BLaER1 treated with 17β-estradiol and CSF1 and Interleukin-3, amounts not matched to agents 10 nM and 100 nM (cell line): ENCODE measurements around the gene TNFRSF12A.

Experiments
- H3K27ac ChIP-seq, 11 experiments: shearing (Covaris generic); formaldehyde crosslinking; 2 replicates each; pipeline ENCODE4 v1.8.1; 2022
- H3K27me3 ChIP-seq, 11 experiments: shearing (Covaris generic); formaldehyde crosslinking; 2 replicates each; pipeline ENCODE4 v1.8.1; 2022
- H3K36me3 ChIP-seq, 11 experiments: shearing (Covaris generic); formaldehyde crosslinking; 2 replicates each; pipeline ENCODE4 v1.8.1; 2022
- H3K4me1 ChIP-seq, 10 experiments: shearing (Covaris generic); formaldehyde crosslinking; 2 replicates each; pipeline ENCODE4 v1.8.1; 2022
- H3K4me2 ChIP-seq, 11 experiments: shearing (Covaris generic); formaldehyde crosslinking; 2 replicates each; pipeline ENCODE4 v1.8.1; 2022
- H3K4me3 ChIP-seq, 10 experiments: shearing (Covaris generic); formaldehyde crosslinking; 2 replicates each; pipeline ENCODE4 v1.8.1; 2022
- H3K9ac ChIP-seq, 11 experiments: shearing (Covaris generic); formaldehyde crosslinking; 2 replicates each; pipeline ENCODE4 v1.8.1; 2022
- H3K9me3 ChIP-seq, 11 experiments: shearing (Covaris generic); formaldehyde crosslinking; replicated peaks in 1 of 11; 2 replicates each; pipeline ENCODE4 v1.8.1; 2022
- H4K20me1 ChIP-seq, 11 experiments: shearing (Covaris generic); formaldehyde crosslinking; 2 replicates each; pipeline ENCODE4 v1.8.1; 2022
- Cebpa-rat ChIP-seq, 11 experiments: shearing (Covaris generic); IDR thresholded peaks; 2 replicates each; pipeline ENCODE4 v1.8.1; 2022

The TNFRSF12A gene

GRCh38 chr16:2975161-2975795 is 44.9 kb upstream of the TNFRSF12A start:
- Histone ChIP-seq H3K9ac (peak overlapping the region in 8 of 11 experiments; percentile 33 to 92 (median 87); a peak in 11 of 22 replicates), H3K27ac (peak overlapping the region in 2 of 11 experiments; percentile 58 to 65; a peak in 2 of 22 replicates), H3K4me3 (peak overlapping the region in 3 of 10 experiments; percentile 10 to 77 (median 14); a peak in 2 of 20 replicates), H3K4me1 (peaks cover 62 to 96% (median 96%) of the 10 kb centered on the region in 10 experiments), H4K20me1 (peaks cover 38 to 85% (median 80%) of the 10 kb centered on the region in 11 experiments), H3K27me3 (no peaks in the 10 kb centered on the region), H3K9me3 (no peaks in the 10 kb centered on the region), H3K4me2 (peak overlapping the region; percentile 92 to 99 (median 96); a peak in 21 of 22 replicates), H3K36me3 (peaks cover 0 to 79% (median 40%) of the 10 kb centered on the region in 11 experiments; a peak in 12 of 22 replicates)
- TF ChIP-seq Cebpa-rat (IDR thresholded peaks at IDR 0.05): no peak

- peaks cover 29 to 76% (median 71%) of the 10 kb centered on the region in 11 experiments for H4K20me1 ChIP-seq
- H3K36me3 ChIP-seq: peaks cover 0 to 73% (median 40%) of the 10 kb centered on the region in 11 experiments; a peak in 12 of 22 replicates
- H3K9ac ChIP-seq: peak overlapping the region in 5 of 11 experiments; percentile 0 to 92 (median 88); a peak in 8 of 22 replicates
- H3K4me1 ChIP-seq: peaks cover 58 to 94% (median 92%) of the 10 kb centered on the region in 10 experiments
- 0 out of 22 replicates have a peak overlapping the region, but pooled peaks of 1 of the 11 experiments have one; percentile 12 for H3K27ac ChIP-seq
- peak overlapping the region in 9 of 11 experiments; percentile 92 to 99 (median 96); a peak in 18 of 22 replicates for H3K4me2 ChIP-seq
- H3K4me3 ChIP-seq: 0 out of 20 replicates have a peak overlapping the region, but pooled peaks of 1 of the 10 experiments have one; percentile 3
- no peaks in the 10 kb centered on the region for H3K9me3 ChIP-seq
- no peak for TF ChIP-seq Cebpa-rat (IDR thresholded peaks at IDR 0.05)
- H3K27me3 ChIP-seq: no peaks in the 10 kb centered on the region
Observed at GRCh38 chr16:2976201-2976600, 44.0 kb upstream of the TNFRSF12A start.

- Histone ChIP-seq H3K9me3 (no peaks in the 10 kb centered on the region), H3K4me3 (no peak overlapping the region), H4K20me1 (peaks cover 24 to 71% (median 66%) of the 10 kb centered on the region in 11 experiments), H3K27ac (0 out of 22 replicates have a peak overlapping the region, but pooled peaks of 1 of the 11 experiments have one; percentile 12), H3K27me3 (no peaks in the 10 kb centered on the region), H3K9ac (peak overlapping the region in 5 of 11 experiments; percentile 44 to 92 (median 88); a peak in 5 of 22 replicates), H3K4me2 (peak overlapping the region in 9 of 11 experiments; percentile 92 to 99 (median 96); a peak in 17 of 22 replicates), H3K36me3 (peaks cover 0 to 69% (median 40%) of the 10 kb centered on the region in 11 experiments; a peak in 12 of 22 replicates), H3K4me1 (peaks cover 57 to 94% (median 92%) of the 10 kb centered on the region in 10 experiments)
- no peak for TF ChIP-seq Cebpa-rat (IDR thresholded peaks at IDR 0.05)
Observed at GRCh38 chr16:2976673-2977072, 43.5 kb upstream of the TNFRSF12A start.

GRCh38 chr16:2977440-2977839 is 42.7 kb upstream of the TNFRSF12A start:
- Histone ChIP-seq H3K27ac (0 out of 22 replicates have a peak overlapping the region, but pooled peaks of 1 of the 11 experiments have one; percentile 15), H3K4me2 (peak overlapping the region in 9 of 11 experiments; percentile 13 to 99 (median 96); a peak in 16 of 22 replicates), H3K27me3 (no peaks in the 10 kb centered on the region), H3K4me1 (peaks cover 50 to 94% (median 92%) of the 10 kb centered on the region in 10 experiments), H3K4me3 (no peak overlapping the region), H3K36me3 (peaks cover 0 to 61% (median 40%) of the 10 kb centered on the region in 11 experiments; a peak in 12 of 22 replicates), H3K9ac (peak overlapping the region in 7 of 11 experiments; percentile 8 to 88 (median 31); a peak in 7 of 22 replicates), H4K20me1 (peaks cover 16 to 64% (median 58%) of the 10 kb centered on the region in 11 experiments; a peak in 21 of 22 replicates), H3K9me3 (no peaks in the 10 kb centered on the region)
- TF ChIP-seq Cebpa-rat (IDR thresholded peaks at IDR 0.05): no peak

- peak overlapping the region; percentile 89 to 99 (median 95) for H3K4me2 ChIP-seq
- H3K9ac ChIP-seq: peak overlapping the region; percentile 86 to 95 (median 92)
- no peaks in the 10 kb centered on the region for H3K9me3 ChIP-seq
- peaks cover 41 to 91% (median 88%) of the 10 kb centered on the region in 10 experiments for H3K4me1 ChIP-seq
- H4K20me1 ChIP-seq: peaks cover 0 to 40% (median 35%) of the 10 kb centered on the region in 11 experiments; a peak in 17 of 22 replicates
- H3K4me3 ChIP-seq: peak overlapping the region; percentile 61 to 94 (median 86)
- 0 out of 22 replicates have a peak, but pooled peaks cover 0 to 3% (median 0%) of the 10 kb centered on the region in 11 experiments for H3K27me3 ChIP-seq
- peaks cover 0 to 41% (median 34%) of the 10 kb centered on the region in 11 experiments; a peak in 12 of 22 replicates for H3K36me3 ChIP-seq
- peak overlapping the region in 10 of 11 experiments; percentile 87 to 96 (median 94); a peak in 20 of 22 replicates for H3K27ac ChIP-seq
- no peak for TF ChIP-seq Cebpa-rat (IDR thresholded peaks at IDR 0.05)
Observed at GRCh38 chr16:2979669-2980226, 40.4 kb upstream of the TNFRSF12A start.

GRCh38 chr16:2980227-2981176 is 39.7 kb upstream of the TNFRSF12A start, which contains the start of gene PKMYT1:
PKMYT1 (minus strand) TSS chr16:2980446; CDS start chr16:2979657, 789 bp downstream.
- Histone ChIP-seq H3K27ac (peak within 1 kb of the TSS; percentile 83 to 96 (median 94)), H4K20me1 (peaks cover 0 to 33% (median 28%) of the 10 kb centered on the region in 11 experiments; a peak in 17 of 22 replicates)

GRCh38 chr16:2981177-2981898 is 38.8 kb upstream of the TNFRSF12A start:
- H4K20me1 ChIP-seq: peaks cover 0 to 25% (median 19%) of the 10 kb centered on the region in 11 experiments; a peak in 17 of 22 replicates
- peaks cover 0 to 25% (median 19%) of the 10 kb centered on the region in 11 experiments; a peak in 10 of 22 replicates for H3K36me3 ChIP-seq
- H3K4me2 ChIP-seq: peak overlapping the region; percentile 89 to 99 (median 96)
- 0 out of 22 replicates have a peak, but pooled peaks cover 0 to 3% (median 0%) of the 10 kb centered on the region in 11 experiments for H3K27me3 ChIP-seq
- no peak for TF ChIP-seq Cebpa-rat (IDR thresholded peaks at IDR 0.05)
- peak overlapping the region; percentile 61 to 94 (median 86); a peak in 18 of 20 replicates for H3K4me3 ChIP-seq
- H3K9ac ChIP-seq: peak overlapping the region; percentile 86 to 95 (median 92)
- no peaks in the 10 kb centered on the region for H3K9me3 ChIP-seq
- H3K4me1 ChIP-seq: peaks cover 30 to 75% (median 73%) of the 10 kb centered on the region in 10 experiments
- H3K27ac ChIP-seq: peak overlapping the region; percentile 83 to 96 (median 94); a peak in 19 of 22 replicates

More at GRCh38 chr16:2980227-2981176, 39.7 kb upstream of the TNFRSF12A start, which contains the start of gene PKMYT1:
- Histone ChIP-seq H3K4me2 (peak within 1 kb of the TSS; percentile 89 to 99 (median 96)), H3K9ac (peak within 1 kb of the TSS; percentile 86 to 95 (median 92)), H3K36me3 (peaks cover 0 to 33% (median 26%) of the 10 kb centered on the region in 11 experiments; a peak in 12 of 22 replicates), H3K27me3 (0 out of 22 replicates have a peak, but pooled peaks cover 0 to 3% (median 0%) of the 10 kb centered on the region in 11 experiments), H3K4me3 (peak within 1 kb of the TSS; percentile 61 to 94 (median 86)), H3K9me3 (no peaks in the 10 kb centered on the region), H3K4me1 (peaks cover 34 to 84% (median 80%) of the 10 kb centered on the region in 10 experiments)
- TF ChIP-seq Cebpa-rat (IDR thresholded peaks at IDR 0.05): no peak
